Fibroblast of lung (primary cell): ENCODE data around the gene DCBLD2.

Source experiments
- CTCF ChIP-seq, 2 donors: IDR thresholded peaks in 1 of 2; conservative IDR thresholded peaks in 1 of 2; 1 replicate in 1 of 2; 2 replicates in 1 of 2; pipeline ENCODE4 v1.5.1; 2011 to 2012; ENCODE audit warnings: low read length in 2 of 2, control low read depth in 1 of 2, inconsistent platforms in 1 of 2, low read depth in 1 of 2, mild to moderate bottlenecking in 1 of 2
- EZH2 ChIP-seq: IDR thresholded peaks from 2 replicates; pipeline ENCODE4 v1.5.1; 2012; ENCODE audit warnings: low read length, control low read depth, mild to moderate bottlenecking; ENCODE audit errors: missing control alignments

DNA sequence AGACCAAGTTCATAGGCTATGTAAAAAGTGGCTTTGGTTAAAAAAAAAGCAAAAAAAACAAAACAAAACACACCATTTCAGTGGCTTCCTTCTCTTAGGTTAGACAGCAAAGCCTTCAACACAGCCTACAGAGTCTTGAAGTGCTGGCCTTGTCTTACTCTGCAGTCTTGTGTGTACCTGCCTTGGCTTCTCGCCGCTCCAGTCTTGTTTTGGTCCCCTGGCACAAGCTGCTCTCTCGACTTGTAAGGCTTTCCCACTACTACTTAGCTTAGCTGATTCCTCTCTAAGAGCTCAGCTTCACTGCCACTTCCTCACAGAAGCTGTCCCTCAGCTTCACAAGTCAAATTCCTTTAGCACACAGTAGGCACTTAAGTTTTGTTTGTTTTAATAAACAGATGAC lies 75.4 kb downstream of the DCBLD2 start:
- TF ChIP-seq CTCF (conservative IDR thresholded peaks at IDR 0.05 in 1 of 2, IDR thresholded peaks at IDR 0.05 in 1 of 2; ENCODE audit: low read depth in 1 of 2, low read length in 2 of 2) (no peak), EZH2 (no peak)
